OCI-LY1 (cell line): ENCODE results near the gene MXRA5.
"Not testable (repeated sequence)": the region's sequence is repeated elsewhere in the genome, so short reads cannot be mapped to it uniquely, and the experiment has no call there.

Experiments used
- H2AFZ ChIP-seq: fragments of 200-600 bp; sonication (generic), shearing (Covaris generic); 2 replicates; pipeline ENCODE4 v1.6.0; 2014; ENCODE audit warnings: antibody characterized with exemption, mild to moderate bottlenecking, low read length
- H3F3A ChIP-seq: fragments of 200-600 bp; sonication (generic), shearing (Covaris generic); 2 replicates; pipeline ENCODE4 v1.6.0; 2014; ENCODE audit warnings: mild to moderate bottlenecking, antibody characterized with exemption, low read length, moderate library complexity; ENCODE audit not compliant: insufficient read depth
- H3K27ac ChIP-seq: fragments of 200-600 bp; sonication (generic); 2 replicates; pipeline ENCODE4 v1.5.1; 2014; ENCODE audit warnings: low read length, mixed run types, mild to moderate bottlenecking, low read depth; ENCODE audit not compliant: poor library complexity, severe bottlenecking
- H3K27me3 ChIP-seq: fragments of 200-600 bp; sonication (generic); 2 replicates; pipeline ENCODE4 v1.6.0; 2014; ENCODE audit warnings: antibody characterized with exemption, mild to moderate bottlenecking, low read length, moderate library complexity; ENCODE audit not compliant: insufficient read depth
- H3K36me3 ChIP-seq: fragments of 200-600 bp; sonication (generic); 2 replicates; pipeline ENCODE4 v1.6.1; 2014; ENCODE audit warnings: mild to moderate bottlenecking, antibody characterized with exemption, low read length, moderate library complexity, mixed read lengths; ENCODE audit not compliant: insufficient read depth
- H3K4me1 ChIP-seq: fragments of 200-600 bp; sonication (generic); 2 replicates; pipeline ENCODE4 v1.5.1; 2014; ENCODE audit warnings: mild to moderate bottlenecking, low read length, moderate library complexity; ENCODE audit not compliant: insufficient read depth, severe bottlenecking
- H3K4me2 ChIP-seq: fragments of 200-600 bp; sonication (generic), shearing (Covaris generic); 2 replicates; pipeline ENCODE4 v1.6.1; 2014; ENCODE audit warnings: low read length
- H3K4me3 ChIP-seq: fragments of 200-600 bp; sonication (generic); 2 replicates; pipeline ENCODE4 v1.5.1; 2014; ENCODE audit warnings: low read length, low read depth, mild to moderate bottlenecking, mixed read lengths; ENCODE audit not compliant: poor library complexity, severe bottlenecking
- H3K79me2 ChIP-seq: fragments of 200-600 bp; shearing (Covaris generic); 2 replicates; pipeline ENCODE4 v1.6.1; 2016; ENCODE audit warnings: mixed run types, low read length, mixed read lengths; ENCODE audit not compliant: insufficient read depth
- H3K9ac ChIP-seq: fragments of 200-600 bp; sonication (generic), shearing (Covaris generic); 2 replicates; pipeline ENCODE4 v1.6.1; 2014; ENCODE audit warnings: mild to moderate bottlenecking, low read length, mixed read lengths
- H3K9me2 ChIP-seq: fragments of 200-600 bp; sonication (generic), shearing (Covaris generic); 2 replicates; pipeline ENCODE4 v1.6.1; 2014; ENCODE audit warnings: low read depth, mild to moderate bottlenecking, low read length, mixed read lengths
- H3K9me3 ChIP-seq: fragments of 200-600 bp; shearing (Covaris generic); 2 replicates; pipeline ENCODE4 v1.6.1; 2014; ENCODE audit warnings: low read length, mixed read lengths
- H4K20me1 ChIP-seq: fragments of 200-600 bp; sonication (generic), shearing (Covaris generic); 2 replicates; pipeline ENCODE4 v1.6.0; 2016; ENCODE audit warnings: mild to moderate bottlenecking, low read length; ENCODE audit not compliant: insufficient read depth
- CTCF ChIP-seq: fragments of 200-600 bp; sonication (generic), shearing (Covaris generic); IDR thresholded peaks from 2 replicates; pipeline ENCODE4 v1.5.1; 2017; ENCODE audit warnings: mild to moderate bottlenecking, antibody characterized with exemption, low read length, moderate library complexity, mixed read lengths
- EZH2 ChIP-seq: fragments of 200-600 bp; sonication (generic), shearing (Covaris generic); IDR thresholded peaks from 2 replicates; pipeline ENCODE4 v1.8.0; 2017; ENCODE audit warnings: borderline replicate concordance, mixed run types, mild to moderate bottlenecking, antibody characterized with exemption, low read length, moderate library complexity, mixed read lengths

Gene MXRA5

GRCh38 chrX:3379111-3379510 is 32.7 kb upstream of the MXRA5 start:
- Histone ChIP-seq H3K4me1 (no peaks in the 10 kb centered on the region), H3K9ac (no peak overlapping the region), H2AFZ (no peak overlapping the region), H3K79me2 (no peaks in the 10 kb centered on the region), H3K9me3 (no peaks in the 10 kb centered on the region), H3K9me2 (no peaks in the 10 kb centered on the region), H3K27me3 (no peaks in the 10 kb centered on the region), H4K20me1 (no peaks in the 10 kb centered on the region), H3K4me2 (no peak overlapping the region), H3K4me3 (no peak overlapping the region), H3K27ac (no peak overlapping the region), H3F3A (no peaks in the 10 kb centered on the region), H3K36me3 (no peaks in the 10 kb centered on the region)
- TF ChIP-seq EZH2 (no peak), CTCF (no peak)

DNA sequence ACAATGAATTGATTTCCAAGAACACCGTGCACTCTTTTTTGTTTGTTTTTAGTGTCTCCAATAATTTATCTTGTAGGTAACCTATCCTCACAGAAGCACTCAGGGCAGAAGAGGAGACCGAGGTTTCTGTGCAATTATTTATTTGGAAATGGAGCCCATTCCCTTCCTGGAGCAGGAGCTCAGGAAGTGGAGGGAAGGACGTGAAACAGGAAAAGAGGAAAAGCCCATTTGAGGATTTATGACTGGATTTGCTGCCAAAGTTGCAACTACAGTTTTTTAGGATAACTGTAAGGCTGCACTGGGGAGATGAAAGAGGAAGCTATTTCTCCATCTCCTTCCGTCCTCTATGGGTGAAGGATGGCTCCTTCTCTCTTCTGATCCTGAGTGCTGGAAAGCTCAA is 31.7 kb upstream of the MXRA5 start:
- no peaks in the 10 kb centered on the region for H4K20me1 ChIP-seq
- H2AFZ ChIP-seq = no peak overlapping the region
- H3K4me2 ChIP-seq = no peak overlapping the region
- no peaks in the 10 kb centered on the region for H3K27me3 ChIP-seq
- H3K27ac ChIP-seq = no peak overlapping the region
- H3K4me3 ChIP-seq = no peak overlapping the region
- H3K36me3 ChIP-seq = no peaks in the 10 kb centered on the region
- H3K9ac ChIP-seq = no peak overlapping the region
- no peaks in the 10 kb centered on the region for H3K9me2 ChIP-seq
- H3K79me2 ChIP-seq = no peaks in the 10 kb centered on the region
- no peaks in the 10 kb centered on the region for H3F3A ChIP-seq
- H3K9me3 ChIP-seq = no peaks in the 10 kb centered on the region
- TF ChIP-seq EZH2 (no peak), CTCF (no peak)
- no peaks in the 10 kb centered on the region for H3K4me1 ChIP-seq

GRCh38 chrX:3377560-3377959 is 31.1 kb upstream of the MXRA5 start:
- Histone ChIP-seq H4K20me1 (no peaks in the 10 kb centered on the region), H3F3A (no peaks in the 10 kb centered on the region), H3K27me3 (no peaks in the 10 kb centered on the region), H3K36me3 (no peaks in the 10 kb centered on the region), H3K4me3 (no peak overlapping the region), H3K4me1 (no peaks in the 10 kb centered on the region), H3K79me2 (no peaks in the 10 kb centered on the region), H3K27ac (no peak overlapping the region), H3K4me2 (no peak overlapping the region), H3K9ac (no peak overlapping the region), H3K9me3 (no peaks in the 10 kb centered on the region), H2AFZ (no peak overlapping the region), H3K9me2 (no peaks in the 10 kb centered on the region)
- TF ChIP-seq EZH2 = no peak
- no peak for TF ChIP-seq CTCF

GRCh38 chrX:3375878-3376508 is 29.5 kb upstream of the MXRA5 start:
- H3K27me3 ChIP-seq, H4K20me1 ChIP-seq, H3K4me2 ChIP-seq, H2AFZ ChIP-seq, H3K4me3 ChIP-seq, H3K9ac ChIP-seq, H3K27ac ChIP-seq, H3K36me3 ChIP-seq, H3K79me2 ChIP-seq, H3K4me1 ChIP-seq, H3K9me3 ChIP-seq, H3F3A ChIP-seq, H3K9me2 ChIP-seq: not testable (repeated sequence)
